SU-DHL-6 (cell line): Measurements from ENCODE around the gene GCFC2.

Experiments
- EZH2phosphoT487 ChIP-seq: fragments of 200-600 bp; sonication (generic), shearing (Covaris generic); conservative IDR thresholded peaks from 2 replicates; pipeline ENCODE4 v1.6.1; 2018; ENCODE audit warnings: mild to moderate bottlenecking, antibody characterized with exemption, low read length, moderate library complexity, mixed read lengths
- TF ChIP-seq, protein P1 (sequence below): fragments of 200-600 bp; sonication (generic); IDR thresholded peaks from one replicate; pipeline ENCODE4 v1.5.1; 2017; ENCODE audit warnings: antibody characterized with exemption, mild to moderate bottlenecking, low read length, moderate library complexity; ENCODE audit not compliant: insufficient read depth, poor library complexity, severe bottlenecking

DNA sequence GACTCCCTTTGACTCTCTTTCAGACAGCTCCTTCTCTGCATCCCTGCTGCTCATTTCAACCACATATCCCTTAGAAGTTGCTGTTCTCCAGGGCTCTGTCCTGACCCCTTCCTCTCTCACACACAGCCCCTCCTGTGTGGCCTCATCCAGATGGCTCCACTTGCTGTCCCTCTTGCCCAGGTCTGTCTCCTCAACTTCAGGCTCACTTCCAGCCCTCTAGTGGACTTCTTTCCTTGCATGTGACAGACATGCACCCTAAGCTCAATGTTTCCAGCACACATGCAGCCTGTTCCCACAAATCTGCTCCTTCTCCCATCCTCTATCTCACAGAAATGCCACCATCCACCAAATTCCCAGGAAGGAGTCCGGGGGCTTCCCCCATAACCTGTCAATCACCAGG lies 73.1 kb downstream of the GCFC2 start:
- TF ChIP-seq, protein P1, sequence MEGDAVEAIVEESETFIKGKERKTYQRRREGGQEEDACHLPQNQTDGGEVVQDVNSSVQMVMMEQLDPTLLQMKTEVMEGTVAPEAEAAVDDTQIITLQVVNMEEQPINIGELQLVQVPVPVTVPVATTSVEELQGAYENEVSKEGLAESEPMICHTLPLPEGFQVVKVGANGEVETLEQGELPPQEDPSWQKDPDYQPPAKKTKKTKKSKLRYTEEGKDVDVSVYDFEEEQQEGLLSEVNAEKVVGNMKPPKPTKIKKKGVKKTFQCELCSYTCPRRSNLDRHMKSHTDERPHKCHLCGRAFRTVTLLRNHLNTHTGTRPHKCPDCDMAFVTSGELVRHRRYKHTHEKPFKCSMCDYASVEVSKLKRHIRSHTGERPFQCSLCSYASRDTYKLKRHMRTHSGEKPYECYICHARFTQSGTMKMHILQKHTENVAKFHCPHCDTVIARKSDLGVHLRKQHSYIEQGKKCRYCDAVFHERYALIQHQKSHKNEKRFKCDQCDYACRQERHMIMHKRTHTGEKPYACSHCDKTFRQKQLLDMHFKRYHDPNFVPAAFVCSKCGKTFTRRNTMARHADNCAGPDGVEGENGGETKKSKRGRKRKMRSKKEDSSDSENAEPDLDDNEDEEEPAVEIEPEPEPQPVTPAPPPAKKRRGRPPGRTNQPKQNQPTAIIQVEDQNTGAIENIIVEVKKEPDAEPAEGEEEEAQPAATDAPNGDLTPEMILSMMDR = no peak
- TF ChIP-seq EZH2phosphoT487 = no peak
